ENCODE results near the gene HJV.

Gene HJV

DNA sequence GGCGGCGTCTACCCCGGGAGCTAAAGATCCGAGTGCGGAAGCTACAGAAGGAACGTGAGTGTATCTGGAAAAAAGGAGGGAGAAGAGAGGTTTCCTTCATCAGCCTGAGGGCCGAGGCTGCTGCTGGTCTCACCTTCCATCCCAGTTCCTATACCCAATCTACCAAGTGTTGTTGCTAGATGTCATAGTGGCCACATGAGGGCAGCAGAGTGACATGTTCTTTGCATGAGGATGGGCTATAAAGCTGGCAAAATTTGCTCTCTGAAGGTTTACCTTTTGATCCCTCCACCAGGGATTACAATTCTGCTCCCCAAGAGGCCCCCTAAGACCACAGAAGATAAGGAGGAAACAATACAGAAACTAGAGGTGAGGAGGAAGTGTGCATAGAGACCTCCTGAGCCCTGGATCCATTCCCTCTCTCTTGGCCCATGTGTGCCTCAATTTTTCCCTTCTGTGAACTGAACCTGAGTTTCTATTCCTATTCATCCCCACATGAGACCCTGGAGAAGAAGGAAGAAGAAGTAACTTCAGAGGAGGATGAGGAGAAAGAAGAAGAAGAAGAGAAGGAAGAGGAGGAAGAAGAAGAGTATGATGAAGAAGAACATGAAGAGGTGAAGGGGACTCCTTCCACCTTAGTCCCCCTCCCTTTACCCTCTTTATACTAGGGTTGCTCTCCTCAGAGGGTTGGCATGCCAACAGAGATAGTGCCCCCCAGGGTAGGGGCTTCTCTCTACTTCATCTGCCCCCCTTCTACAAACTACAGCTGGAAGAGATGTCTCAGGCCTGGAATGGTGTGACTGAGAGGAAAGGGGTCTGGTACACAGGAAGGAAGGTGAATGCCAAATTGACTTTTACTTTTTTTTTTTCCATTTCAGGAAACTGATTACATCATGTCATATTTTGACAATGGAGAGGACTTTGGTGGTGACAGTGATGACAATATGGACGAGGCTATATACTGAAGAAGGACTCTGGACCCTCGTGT, 43.8 kb downstream of the HJV start:
- peak; percentile 85 for DNase-seq (ENCODE audit: low spot score)

DNA sequence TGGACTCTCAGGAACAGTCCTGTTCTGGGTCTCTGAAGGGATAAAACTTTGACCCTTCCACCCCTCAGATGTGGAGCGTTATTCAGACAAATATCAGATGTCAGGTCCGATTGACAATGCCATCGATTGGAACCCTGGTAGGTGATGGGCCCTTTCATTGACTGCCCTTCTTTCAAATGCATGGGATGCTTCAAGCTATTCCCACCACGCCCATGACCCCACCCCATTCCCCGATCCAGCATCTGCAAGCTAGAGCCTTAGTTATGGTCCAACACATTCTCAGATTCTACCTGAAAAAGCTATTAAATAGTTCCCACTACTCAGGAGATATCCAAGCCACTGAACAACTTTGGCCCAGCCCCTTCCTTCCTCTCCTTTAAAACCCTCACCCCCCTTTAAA, 44.5 kb downstream of the HJV start:
- no peak for DNase-seq (ENCODE audit: low spot score)

DNA sequence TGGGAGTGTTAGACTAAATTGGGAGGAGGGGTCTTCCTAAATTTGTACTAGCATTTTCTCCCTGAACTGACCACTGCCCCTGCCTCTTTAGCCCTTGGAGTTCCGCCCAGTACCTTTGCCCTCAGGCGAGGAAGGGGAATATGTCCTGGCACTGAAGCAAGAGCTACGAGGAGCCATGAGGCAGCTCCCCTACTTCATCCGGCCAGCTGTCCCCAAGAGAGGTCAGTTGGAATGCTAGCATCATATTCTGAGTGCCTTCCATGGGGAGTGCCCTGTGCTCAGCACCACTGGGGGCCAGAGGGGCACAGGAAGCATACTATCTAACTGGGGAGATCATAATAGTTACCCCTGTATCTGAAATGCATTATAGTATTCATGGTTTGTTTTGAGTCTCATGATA, 46.3 kb downstream of the HJV start:
- no peak for DNase-seq (ENCODE audit: low spot score)

DNA sequence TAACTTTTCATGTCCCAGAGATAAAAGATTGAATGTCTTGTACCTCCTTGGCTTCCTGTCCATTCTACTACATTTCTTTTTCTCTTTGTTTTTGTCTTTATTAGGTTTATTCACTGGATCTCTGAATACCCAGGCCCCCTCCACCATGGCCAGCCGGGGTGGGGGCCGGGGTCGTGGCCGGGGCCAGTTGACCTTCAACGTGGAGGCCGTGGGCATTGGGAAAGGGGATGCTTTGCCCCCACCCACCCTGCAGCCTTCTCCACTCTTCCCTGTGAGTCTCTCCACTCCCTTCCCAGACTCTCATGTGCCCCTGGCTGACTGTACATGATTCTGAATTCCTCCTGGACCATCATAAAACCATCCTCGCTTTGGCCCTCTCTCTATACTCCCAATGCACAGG, 46.8 kb downstream of the HJV start:
- DNase-seq (ENCODE audit: low spot score), result no peak

DNA sequence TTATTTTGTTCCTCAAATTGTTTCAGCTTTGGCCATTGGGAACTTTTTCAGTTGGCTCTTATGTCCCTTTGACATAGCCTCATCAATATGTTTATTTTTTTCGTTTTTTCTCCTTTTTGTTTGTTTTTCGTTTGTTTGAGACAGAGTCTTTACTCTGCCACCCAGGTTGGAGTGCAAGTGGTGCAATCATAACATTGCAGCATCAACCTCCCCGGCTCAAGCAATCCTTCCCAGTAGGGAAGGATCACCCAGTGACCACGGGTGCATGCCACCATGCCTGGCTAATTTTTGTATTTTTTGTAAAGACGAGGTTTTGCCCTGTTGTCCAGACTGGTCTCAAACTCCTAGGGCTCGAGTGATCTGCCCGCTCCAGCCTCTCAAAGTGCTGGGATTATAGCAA, 49.0 kb downstream of the HJV start:
- no peak for DNase-seq (ENCODE audit: low spot score)
